Stimulated activated CD4-positive, alpha-beta T cell treated with anti-CD3 and anti-CD28 coated beads, Interleukin-1b, Interleukin-23, amount 100 ng/mL, for 24 hours (primary cell): ENCODE results near the gene SYNM.
"Not testable (repeated sequence)": the region's sequence is repeated elsewhere in the genome, so short reads cannot be mapped to it uniquely, and the experiment has no call there.

Experiments used
- DNase-seq, 4 experiments: peaks; one replicate each; pipeline ENCODE4 v3.0.0-alpha.2; 2020; ENCODE audit warnings: low read depth in 4 of 4, low spot score in 1 of 4

Gene SYNM, protein sequence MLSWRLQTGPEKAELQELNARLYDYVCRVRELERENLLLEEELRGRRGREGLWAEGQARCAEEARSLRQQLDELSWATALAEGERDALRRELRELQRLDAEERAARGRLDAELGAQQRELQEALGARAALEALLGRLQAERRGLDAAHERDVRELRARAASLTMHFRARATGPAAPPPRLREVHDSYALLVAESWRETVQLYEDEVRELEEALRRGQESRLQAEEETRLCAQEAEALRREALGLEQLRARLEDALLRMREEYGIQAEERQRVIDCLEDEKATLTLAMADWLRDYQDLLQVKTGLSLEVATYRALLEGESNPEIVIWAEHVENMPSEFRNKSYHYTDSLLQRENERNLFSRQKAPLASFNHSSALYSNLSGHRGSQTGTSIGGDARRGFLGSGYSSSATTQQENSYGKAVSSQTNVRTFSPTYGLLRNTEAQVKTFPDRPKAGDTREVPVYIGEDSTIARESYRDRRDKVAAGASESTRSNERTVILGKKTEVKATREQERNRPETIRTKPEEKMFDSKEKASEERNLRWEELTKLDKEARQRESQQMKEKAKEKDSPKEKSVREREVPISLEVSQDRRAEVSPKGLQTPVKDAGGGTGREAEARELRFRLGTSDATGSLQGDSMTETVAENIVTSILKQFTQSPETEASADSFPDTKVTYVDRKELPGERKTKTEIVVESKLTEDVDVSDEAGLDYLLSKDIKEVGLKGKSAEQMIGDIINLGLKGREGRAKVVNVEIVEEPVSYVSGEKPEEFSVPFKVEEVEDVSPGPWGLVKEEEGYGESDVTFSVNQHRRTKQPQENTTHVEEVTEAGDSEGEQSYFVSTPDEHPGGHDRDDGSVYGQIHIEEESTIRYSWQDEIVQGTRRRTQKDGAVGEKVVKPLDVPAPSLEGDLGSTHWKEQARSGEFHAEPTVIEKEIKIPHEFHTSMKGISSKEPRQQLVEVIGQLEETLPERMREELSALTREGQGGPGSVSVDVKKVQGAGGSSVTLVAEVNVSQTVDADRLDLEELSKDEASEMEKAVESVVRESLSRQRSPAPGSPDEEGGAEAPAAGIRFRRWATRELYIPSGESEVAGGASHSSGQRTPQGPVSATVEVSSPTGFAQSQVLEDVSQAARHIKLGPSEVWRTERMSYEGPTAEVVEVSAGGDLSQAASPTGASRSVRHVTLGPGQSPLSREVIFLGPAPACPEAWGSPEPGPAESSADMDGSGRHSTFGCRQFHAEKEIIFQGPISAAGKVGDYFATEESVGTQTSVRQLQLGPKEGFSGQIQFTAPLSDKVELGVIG (N-terminal part only)

DNA sequence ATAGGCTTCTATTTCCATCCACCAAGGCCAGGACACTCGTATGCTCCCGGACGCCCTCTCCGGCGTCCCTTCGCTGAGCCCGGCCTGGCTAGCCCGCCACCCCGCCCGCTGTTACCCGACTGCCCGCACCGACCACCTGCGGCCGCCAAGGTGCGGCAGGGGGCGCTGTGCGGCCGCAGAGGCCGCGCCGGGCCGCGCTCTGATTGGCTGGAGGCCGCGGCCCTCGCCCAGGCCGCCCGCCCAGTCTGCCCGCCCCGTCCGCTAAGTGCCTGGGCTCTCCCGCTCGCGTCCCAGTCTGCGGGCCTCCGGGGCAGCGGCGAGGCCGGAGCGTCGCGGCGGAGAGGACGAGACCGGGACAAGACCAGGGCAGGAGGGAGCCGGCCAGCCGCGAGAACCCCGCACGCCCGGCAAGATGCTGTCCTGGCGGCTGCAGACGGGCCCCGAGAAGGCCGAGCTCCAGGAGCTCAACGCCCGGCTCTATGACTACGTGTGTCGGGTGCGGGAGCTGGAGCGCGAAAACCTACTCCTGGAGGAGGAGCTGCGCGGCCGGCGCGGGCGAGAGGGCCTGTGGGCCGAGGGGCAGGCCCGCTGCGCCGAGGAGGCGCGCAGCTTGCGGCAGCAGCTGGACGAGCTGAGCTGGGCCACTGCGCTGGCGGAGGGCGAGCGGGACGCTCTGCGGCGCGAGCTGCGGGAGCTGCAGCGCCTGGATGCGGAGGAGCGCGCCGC lies at the start of gene SYNM:
Gene SYNM, plus strand, starts transcription at position 293 of the 726 bp plus-strand sequence. Its CDS starts 120 bp downstream, at position 413.
- DNase-seq, result peak in 1 of 4 experiments; percentile 32

DNA sequence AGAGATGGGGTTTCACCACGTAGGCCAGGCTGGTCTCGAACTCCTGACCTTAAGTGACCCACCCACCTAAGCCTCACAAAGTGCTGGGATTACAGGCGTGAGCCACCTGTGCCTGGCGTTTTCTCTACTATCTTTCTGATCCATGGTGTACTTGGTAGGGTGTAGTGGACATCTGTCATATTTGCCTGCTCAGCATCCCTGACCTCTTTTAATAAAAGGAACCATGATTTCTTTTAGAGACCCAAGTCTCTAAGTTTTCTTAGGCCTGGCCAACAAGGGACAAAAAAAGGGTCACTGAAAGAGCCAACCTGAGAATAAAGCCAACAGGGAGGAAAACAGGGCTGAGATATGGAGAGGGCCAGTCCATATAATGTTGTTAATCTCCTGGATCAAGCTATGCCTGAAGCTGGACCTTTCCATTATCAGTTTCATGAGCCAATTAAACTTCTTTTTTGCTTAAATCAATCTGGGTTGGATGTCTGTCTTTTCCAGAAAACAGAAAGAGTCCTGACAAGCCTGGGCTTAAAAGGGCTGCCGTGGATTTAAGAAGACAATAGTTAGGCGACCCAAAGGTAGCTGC lies 49.2 kb upstream of the SYNM start:
- no peak for DNase-seq

DNA sequence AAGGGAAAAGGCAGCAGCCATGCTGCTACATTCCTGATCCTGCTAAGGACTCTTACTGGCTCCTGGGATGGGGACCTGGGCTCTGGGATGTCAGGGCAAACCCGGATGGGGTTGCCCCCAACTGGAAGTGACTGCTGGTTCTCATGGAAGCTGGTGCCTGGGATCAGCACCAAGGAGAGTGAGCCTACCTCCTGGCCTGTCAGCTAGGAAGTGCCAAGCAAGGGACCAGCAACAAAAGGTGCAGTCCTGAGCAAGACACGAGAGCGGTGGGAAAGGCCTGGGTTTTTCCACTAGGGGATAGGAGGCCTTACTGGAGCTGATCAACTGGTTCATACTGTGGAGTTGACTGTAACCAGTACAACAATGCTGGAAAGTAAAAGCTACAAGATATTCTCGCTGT lies 47.9 kb upstream of the SYNM start:
- DNase-seq, result no peak

DNA sequence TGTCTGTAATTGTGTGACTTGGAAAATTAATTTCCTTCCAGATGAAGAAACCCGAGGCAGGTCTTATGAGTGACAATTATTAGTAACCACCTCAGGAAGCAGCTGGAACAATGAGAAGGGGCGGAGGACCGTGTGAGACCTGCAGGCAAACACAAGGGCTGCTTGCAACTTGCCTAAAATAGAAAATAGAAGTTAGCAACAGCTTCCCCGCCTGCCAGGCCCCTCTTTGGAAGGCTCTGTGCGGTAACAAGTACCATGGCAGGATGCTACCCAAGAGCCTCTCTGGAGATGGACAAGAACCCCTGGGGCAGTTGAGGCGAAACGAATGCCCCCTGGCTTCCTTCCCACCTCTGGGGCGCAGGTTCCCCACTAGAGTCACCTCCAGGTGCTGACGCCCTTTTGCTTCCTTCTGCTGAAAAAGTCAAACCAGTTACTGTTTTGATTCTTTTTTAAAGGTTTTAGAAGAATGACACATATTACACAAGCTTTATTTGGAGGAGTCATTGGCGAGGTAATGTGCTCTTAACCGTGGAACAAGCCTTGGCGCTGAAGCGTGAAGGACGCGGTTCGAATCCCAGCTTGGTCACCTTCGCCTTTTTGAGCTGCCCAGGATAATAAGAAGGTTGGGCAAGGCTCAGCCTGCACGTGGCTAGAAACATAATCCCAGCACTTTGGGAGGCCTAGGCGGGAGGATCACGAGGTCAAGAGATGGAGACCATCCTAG lies 47.0 kb upstream of the SYNM start:
- no peak for DNase-seq

DNA sequence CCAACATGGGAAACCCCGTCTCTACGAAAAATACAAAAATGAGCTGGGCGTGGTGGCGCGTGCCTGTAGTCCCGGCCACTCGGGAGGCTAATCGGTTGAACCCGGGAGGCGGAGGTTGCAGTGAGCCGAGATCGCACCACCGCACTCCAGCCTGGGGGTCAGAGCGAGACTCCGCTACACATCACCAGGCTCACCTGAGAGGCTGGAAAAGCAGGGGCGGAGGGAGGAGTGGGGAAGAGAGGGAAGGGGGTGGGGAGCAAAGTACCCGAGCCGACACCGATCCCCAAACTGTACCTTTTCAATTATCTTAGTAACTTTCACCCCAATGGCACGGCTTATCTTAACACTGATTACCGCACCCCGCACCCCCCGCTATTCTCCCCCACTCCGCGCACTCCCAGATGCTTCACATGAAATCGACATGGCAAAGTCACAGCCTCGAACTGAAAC lies 46.4 kb upstream of the SYNM start:
- DNase-seq, result no peak

DNA sequence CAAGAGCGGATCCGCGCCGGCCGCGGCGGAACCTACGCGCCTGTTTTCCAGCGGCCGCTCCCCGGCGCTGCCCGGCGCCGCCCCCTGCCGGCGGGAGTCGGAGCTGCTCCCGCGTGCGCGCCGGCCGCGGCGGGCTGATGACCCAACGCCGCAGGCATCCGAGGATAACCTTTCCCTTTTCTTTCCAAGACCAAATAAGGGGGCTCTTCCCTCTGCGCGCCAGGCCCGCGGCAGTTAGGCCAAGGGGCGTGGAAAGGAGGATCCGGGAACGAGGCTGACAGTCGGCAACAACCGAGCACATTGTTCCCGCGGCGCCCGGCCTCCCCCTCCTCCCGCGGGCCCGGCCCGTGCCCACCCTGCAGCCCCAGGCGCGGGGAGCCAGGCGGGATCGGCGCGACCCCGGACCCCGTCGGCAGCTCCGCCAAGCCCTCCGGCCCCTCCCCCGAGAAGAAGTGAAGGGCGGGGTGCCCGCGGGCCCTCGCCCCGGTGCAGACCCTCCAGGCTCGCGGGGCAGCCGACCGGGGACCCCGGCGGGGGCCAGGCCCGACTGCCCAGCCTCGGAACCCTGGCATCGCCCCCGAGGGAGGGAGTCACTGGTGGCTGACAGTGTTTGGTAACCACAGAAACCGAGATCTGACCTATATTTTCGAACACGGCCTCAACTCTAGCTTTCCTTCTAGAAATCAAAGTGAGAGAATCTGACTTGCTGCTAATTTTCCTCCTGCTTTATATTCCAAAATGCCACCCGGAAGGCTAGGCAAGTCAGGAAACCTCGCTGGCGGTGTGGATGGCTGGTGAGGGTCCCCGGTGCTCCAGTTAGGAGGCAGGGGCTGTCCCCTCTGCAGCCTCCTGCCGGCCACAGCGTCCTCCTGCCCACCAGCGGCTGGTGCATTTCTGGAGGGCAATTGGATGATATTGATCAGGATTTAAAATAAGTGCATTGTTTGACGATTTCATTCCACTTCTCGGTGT lies 45.6 kb upstream of the SYNM start:
- peak; percentile 12 to 25 (median 19) for DNase-seq

DNA sequence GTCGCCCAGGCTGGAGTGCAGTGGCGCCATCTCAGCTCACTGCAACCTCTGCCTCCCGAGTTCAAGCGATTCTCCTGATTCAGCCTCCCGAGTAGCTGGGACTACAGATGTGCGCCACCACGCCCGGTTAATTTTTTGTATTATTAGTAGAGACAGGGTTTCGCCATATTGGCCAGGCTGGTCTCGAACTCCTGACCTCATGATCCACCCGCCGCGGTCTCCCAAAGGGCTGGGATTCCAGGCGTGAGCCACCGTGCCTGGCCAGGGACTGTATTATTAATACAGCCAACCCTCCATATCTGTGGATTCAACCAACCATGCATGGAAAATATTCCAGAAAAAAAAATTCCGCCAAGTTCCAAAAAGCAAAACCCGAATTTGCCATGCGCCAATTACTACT lies 44.7 kb upstream of the SYNM start:
- DNase-seq, result not testable (repeated sequence)

DNA sequence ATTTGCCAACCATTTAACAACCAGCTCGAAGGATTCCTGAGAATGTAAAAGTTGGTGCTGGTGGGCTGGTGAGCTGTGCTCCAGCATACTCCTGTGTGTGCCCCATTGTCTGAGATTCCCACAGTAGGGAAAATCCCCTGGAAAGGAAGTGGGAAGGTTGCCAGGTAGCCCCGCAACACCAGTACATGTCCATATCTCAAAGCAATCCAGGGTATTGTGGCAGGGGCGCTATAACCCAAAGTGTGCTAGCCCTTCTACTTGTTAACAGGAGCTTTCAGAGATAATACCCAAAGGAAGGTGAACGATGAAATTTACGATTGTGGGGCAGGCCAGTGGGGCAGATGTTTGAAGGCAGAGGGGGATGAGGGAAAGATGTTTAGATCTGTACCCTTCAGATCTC lies 42.7 kb upstream of the SYNM start:
- no peak for DNase-seq

DNA sequence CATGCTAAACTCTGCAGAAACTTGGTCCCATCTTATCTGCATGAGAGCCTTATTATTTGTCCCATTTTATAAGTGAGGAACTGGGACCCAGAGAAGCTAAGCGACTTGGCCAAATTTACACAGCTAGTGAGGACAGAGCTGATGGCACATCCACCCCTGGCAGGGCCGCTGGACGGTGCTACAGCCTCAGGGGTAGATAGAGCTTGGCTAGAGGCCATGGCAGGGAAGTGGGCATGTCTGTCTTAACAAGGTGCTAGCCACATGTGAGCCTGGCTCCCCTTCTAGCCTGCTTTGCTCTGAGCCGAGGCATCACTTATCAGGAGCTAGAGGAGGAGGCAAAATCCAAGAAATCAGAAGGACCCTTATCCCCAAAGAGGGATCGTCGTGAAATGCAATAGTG lies 36.7 kb upstream of the SYNM start:
- no peak for DNase-seq

DNA sequence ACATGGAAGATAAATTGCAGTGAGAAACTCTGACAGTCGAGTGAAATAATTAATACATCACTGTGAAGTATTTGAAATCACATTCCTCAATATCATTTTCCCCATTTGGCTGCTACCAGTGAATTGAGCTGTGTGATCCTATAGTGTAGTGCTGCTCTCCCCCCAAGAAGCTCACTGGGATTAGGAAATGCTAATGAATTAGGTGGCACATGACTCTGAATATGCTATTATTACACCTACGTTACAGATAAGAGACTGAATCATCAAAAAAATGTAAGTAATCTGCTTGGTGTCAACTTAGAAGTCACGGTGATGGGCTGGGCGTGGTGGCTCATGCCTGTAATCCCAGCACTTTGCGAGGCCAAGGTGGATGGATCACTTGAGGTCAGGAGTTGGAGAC lies 34.7 kb upstream of the SYNM start:
- DNase-seq, result no peak

DNA sequence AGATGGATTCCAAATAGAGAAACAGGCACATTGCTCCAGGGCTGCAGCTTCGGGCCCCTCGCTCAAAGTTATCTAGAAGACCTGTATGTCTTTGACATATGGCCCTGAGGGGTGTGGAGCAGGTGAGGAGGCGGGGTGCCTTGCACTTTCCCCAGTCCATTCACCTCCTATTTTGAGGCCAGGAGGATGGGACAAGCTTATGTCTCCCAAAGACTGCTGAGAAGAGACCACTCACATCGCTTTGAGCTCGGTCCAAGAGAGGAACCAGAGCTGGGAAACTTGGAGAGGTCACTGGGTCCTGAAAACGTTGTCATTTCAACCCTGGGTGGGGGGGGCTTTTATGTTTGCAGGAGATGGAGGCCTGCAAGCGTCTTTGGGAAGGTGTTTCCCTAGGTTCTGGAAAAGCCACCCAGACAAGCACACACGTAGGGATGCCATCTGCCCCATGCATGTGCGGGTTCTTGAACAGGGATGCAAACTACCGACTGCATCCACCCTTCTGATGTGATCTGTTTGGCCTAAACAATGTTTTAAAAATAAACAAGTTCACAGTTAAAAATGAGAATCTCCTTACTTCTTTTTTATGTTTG lies 33.7 kb upstream of the SYNM start:
- DNase-seq, result no peak

DNA sequence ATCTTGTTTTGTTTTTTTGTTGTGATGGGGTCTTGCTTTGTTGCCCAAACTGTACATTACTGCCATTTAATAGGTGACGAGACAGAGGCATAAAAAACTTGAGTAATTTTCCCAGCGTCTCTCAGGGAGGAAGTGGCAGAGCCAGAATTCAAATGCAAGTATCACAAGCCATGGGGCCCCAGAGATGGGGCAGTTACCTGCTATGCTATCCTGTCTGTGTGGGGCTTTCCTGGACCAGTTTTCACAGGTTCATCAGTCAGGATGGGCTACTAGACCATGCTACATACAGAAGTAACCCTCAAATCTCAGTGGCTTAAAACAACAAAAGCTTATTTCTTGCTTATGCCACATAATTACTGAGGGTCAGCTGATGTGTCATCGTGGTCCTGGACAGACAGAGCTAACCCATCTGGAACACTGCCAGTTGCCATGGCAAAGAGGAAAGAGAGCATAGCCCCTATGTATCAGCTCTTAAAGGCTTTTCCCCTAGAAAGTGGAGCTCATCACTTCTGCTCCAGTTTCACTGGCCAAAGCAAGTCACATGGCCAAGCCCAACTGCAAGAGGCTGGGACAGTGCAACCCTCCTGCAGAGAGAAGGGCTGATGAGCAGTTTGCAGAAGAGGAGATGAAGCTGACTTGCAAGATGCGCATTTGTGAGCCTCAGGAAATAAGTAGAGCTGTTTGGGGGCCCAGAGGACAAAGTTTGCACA lies 31.7 kb upstream of the SYNM start:
- DNase-seq, result no peak

DNA sequence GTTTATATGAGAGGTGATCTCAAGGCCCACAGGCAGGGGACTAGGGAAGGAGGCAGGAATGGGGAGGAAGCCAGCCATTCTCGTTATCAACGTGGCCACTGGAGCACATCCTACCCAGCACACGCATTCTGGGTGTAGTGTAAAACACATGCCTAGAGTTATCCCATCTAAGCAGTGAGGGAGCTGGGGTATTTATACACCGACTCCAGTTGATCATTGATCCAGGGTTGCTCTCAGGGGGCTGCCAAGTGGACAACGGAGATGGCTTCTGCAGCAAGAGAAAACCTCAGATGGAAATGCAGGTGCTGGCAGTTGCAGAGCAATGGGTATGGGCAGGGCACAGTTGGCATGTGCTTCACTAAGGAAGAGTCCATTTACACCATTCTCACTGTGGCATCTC lies 30.4 kb upstream of the SYNM start:
- DNase-seq, result no peak

DNA sequence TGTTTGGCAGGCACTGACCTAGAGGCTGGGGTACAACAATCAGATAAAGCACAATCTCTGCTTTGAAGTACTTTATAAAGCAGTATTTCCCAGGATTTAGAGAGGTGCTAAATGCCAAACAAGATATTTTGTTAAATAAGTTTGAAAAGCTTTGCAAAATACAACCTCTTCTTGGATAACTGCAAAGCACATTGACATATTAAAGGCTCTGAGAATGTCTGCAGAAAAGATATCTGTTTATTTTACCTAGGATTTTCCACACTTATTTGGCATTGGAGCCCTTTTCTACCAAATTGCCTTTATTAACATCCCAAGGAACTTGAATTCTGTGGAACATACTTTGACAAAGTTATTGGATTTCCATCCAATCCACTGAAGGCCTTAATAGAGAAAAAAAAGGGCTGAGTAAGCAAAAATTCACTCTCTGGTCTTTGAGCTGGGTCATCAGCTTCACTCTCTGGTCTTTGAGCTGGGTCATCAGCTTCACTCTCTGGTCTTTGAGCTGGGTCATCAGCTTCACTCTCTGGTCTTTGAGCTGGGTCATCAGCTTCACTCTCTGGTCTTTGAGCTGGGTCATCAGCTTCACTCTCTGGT lies 29.7 kb upstream of the SYNM start:
- not testable (repeated sequence) for DNase-seq

DNA sequence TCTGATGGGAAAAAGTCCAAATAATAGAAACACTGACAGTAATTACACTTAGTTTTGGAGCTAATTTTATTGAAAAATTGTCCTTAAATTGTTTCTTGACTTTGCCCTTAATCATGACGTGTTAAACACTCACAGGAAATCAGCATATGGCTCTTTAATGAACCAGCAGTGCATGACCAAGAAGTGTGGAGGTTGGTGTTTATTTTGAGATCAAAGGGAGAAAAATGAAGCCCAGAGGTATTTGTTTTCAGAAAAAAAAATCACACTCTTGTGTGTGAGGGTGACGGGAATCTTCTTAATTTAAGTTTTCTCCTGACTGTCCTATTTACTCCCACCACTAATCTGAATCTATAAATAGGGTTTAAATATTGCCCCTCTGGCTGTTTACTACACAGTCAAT lies 28.8 kb upstream of the SYNM start:
- no peak for DNase-seq

DNA sequence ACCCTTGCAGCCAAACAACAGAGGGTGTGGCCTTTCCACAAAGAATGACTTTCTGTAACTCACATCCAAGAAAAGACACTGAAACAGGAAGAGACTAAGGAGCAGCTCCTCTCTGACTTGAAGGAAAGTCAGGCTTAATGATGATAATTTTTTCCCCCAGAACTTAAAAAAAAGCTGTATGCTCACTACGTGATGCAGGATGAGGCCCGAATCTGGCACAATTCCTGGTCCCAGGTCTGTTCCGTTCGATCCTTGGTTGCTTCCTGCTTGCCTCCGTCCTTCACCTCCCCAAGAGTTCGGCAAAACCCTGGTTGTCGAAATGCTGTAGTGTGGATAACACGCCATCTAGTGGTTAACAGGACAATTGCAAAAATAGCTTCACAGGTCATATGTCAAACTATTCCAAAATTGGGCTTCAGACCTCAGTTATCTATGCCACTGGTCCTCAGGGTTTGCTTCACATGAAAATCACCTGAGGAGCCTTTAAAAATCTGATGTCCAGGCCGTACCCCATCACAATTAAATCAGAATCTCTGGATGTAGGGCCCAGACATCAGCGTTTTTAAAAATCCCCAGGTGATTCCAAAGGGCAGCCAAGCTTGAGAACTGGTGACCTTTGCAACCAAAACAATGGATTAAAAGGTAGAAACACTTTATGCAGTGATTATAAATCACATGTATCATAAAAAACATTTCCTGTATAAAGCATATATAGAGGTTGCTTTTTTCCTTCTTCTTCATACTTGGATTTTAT lies 28.1 kb upstream of the SYNM start:
- no peak for DNase-seq
